Hippocampal formation (tissue), 2 donors: ENCODE measurements around the gene KCNH1.
A peak's percentile ranks its signal among the peaks of the same experiment; 100 is the strongest.

ENCODE experiments used
- DNase-seq, 2 donors: peaks; one replicate each; lab custom pipeline; 2025; lab: John Stamatoyannopoulos, UW

KCNH1 gene

DNA sequence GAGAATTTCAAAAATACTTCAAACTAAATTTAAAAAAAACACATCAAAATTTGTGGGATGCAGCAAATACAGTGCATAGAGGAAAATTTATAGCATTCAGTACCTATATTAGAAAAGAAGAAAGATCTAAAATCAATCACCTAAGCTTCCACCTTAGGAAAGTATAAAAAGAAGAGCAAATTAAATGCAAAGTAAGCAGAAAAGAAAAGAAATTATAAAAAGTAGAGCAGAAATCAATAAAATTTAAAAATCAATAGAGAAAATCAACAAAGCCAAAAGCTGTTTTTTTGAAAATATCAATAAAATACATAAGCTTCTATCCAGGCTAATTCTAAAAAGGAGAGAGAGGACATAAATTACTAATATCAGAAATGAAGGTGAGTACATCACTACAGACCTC lies 255.4 kb downstream of the KCNH1 start:
- DNase-seq = no peak

DNA sequence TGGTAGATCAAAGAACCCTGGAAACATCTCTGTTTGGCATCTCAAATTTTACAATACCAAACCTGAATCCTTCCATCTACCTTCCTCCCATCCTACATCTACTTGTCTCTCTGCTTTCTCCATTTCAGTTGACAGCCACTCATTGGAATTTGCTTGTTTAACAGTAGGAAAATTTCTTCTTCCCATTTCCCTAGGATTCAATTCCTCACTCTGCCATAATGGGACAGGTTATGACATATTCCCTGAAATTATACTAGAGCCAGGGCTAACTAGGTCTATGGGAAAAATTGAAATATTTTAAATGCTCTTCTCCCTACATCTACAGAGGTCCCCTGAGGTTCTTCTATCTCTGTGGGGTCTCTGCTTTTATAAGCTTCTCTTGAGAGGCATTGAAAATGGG lies 257.7 kb downstream of the KCNH1 start:
- DNase-seq = no peak

DNA sequence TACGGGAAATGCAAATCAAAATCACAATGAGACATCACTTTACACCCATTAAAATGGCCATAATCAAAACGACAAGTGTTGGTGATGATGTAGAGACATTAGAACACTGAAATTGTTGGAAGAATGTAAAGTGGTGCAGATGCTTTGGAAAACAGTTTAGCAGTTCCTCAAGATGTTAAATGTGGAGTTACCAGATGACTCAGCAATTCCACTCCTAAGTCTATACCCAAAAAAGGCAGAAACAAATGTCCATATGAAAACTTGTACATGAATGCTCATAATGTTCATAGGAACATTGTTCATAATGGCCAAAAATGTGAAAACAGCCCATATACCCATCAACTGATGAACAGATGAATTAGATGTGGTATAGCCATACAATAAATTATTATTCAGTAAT lies 267.4 kb downstream of the KCNH1 start:
- DNase-seq = no peak

DNA sequence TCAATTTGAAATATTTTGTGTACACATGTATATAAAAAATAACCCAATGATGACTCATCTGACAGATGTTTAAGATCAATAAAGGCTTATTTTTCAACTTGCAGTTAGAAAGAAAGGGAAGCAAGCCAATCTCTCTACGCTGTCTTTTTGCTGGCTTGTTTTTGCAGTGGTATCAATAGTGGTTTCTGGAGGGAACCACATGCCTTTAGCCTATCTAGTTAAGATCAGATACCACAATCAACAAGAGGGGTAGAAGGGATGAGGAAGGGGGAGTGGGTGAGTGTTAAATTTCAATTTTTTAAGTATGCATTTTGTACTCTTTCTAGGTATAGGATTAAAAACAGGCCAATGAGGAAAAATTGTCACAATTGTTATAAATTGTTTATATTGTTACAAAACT lies 276.2 kb downstream of the KCNH1 start:
- DNase-seq = no peak

DNA sequence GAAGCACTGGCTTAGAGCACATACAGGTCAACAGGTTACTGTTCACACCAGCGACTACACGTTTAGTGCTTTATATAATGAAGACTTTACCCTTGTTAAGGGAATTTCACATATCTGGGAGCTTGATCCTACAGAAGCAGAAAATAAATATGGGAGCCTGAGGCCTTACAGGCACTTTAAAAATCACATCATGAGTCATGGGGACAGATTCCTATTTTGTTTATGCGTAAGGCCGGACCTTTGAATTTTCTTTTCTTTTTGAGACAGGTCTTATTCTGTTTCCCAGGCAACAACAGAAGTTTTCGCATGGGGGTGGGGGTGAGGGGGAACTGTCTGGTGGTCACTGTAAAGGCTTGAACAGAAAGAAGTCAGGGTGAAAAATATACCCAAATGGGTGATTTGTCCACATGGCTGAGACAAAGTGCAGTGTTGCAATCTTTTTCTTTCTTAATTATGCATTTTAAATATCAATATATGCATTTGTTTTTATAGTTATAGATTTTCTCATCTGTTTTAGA lies 276.7 kb downstream of the KCNH1 start:
- no peak for DNase-seq

- no peak for DNase-seq
These were observed 278.5 kb downstream of the KCNH1 start for GRCh38 chr1:210855440-210855839.

GRCh38 chr1:210853276-210853675 lies 280.7 kb downstream of the KCNH1 start:
- DNase-seq = no peak

GRCh38 chr1:210850556-210850955 lies 283.4 kb downstream of the KCNH1 start:
- peak; percentile 83 to 97 for DNase-seq

DNA sequence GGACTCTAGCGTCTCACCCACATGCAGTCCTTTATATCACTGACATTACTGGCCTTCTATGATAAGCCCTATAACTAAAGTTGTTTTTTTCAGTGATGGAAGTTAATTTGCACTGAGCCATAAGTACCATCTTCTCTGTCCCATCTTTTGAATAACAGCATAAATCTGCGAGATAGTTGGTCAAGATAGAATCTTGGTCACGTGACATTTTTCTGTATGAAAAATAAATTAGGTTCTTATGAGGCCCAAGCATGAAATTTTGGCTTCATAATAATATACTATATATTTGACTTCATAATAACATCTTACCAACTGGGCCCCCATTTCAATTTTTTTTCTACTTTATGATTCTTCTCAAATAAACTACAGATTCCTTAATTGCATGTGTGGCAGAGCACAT lies 285.5 kb downstream of the KCNH1 start:
- no peak for DNase-seq

GRCh38 chr1:210841926-210842625 lies 291.9 kb downstream of the KCNH1 start:
- DNase-seq = peak in 1 of 2 donors; percentile 24

DNA sequence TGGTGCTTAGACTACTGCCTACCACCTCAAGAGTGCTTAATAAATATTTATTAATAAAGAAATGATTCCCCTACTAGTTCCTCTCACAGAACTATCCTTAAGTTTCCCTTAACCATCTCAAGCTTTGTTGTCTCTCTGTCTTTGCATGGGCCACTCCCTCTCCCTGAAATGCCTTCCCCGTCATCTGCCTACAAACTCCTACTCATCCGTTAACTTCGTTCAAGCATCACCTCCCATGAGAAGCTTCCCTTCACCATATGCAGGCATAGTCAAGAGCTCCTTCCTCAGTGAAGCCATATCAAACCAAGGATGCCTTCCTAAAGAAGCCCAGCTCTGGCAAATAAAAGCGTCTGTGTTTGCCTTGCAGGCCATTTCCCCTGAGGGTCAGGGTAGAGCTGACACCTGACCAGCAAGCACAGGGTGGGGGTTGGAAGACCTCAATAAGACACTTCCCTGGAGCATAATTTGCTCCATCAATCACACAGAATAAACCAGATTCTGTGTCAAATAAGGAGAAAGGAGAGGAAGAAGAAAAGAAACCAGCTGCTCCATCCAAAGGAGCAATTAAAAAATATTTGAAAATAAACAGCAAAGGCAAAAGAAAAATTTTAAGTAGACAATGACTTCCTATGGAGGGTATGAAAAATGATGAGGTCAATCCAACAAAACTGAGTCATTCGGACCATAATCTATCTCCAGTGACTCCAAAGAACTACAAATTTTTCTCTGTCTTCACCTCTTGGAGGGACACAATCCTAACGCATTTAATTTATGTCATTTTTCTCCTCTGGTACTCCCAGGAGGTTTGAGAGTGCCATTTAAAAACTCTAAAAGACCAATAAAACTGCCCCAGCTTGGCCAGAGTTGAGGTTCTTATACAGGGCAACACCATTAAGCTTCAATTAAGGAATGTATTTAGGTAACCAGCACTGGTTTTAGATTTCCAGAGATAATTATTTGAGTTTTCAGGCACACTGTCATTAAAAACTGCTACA lies 303.6 kb downstream of the KCNH1 start:
- DNase-seq = no peak

DNA sequence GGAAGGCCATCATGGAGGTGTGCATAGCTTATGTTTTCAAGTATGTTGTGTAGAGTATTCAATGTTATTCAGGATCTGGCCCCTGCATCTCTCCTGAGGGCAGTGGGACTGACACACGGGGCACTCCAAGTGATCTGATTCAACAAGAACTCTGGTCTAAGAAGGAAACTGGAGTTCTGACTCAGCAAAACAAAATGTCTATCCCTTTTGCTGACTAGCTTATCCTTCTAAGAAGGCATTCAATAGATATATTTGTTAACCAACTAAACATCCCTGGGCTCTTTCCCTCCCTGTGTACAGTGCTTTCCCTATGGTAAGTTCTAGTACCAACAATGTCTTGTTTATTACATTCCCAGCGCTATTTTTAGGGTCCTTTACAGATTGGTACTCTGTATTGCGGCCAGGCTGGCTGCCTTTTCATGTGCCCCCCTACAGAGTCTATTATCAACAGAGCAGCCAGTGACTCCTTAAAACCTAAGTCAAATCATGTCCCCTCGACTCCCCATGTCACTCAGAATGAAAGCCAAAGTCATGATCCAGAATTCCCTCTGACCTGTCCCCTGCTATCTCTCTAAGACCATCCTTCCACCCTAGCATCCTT lies 304.9 kb downstream of the KCNH1 start:
- DNase-seq = no peak

- no peak for DNase-seq
These were observed 306.5 kb downstream of the KCNH1 start for GRCh38 chr1:210827481-210827880.

DNA sequence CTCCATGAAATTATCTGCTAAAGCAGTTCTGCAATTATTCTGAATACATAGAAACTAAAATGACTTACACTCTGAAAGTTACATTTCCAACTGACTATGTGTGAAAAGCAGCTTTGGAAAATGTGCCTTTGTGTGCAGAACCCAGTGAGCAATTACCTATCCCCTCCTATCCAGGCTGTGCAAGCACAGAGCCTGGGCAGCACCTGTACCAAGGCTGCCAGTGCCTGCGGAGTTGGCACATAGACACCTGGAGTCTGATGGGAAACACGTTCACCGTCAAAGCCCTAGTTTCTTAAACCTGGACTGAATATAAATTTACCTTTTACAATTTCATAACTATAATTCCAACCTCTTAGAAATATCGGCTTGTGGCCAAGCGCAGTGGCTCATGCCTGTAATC lies 307.3 kb downstream of the KCNH1 start:
- no peak for DNase-seq

DNA sequence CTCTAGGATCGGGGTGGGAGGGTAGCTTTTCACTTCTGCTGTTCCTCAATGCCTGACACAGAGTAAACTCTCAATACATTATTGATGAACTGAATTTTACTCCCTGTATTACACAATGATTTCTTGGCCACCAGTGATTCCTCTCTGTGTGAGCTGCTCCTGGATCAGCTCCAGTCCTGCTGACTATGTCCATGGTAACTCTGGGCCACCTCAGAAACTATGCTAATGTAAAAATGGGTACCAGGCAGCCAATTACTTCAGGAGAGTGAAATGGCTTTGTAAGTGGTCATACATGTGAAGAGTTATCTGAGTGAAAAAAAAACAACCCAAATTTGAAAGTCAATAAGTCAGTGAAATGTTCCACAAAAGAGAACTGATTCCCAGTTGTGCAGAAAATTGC lies 311.0 kb downstream of the KCNH1 start:
- DNase-seq = peak in 1 of 2 donors; percentile 20

GRCh38 chr1:210822241-210822640 lies 311.7 kb downstream of the KCNH1 start:
- no peak for DNase-seq

DNA sequence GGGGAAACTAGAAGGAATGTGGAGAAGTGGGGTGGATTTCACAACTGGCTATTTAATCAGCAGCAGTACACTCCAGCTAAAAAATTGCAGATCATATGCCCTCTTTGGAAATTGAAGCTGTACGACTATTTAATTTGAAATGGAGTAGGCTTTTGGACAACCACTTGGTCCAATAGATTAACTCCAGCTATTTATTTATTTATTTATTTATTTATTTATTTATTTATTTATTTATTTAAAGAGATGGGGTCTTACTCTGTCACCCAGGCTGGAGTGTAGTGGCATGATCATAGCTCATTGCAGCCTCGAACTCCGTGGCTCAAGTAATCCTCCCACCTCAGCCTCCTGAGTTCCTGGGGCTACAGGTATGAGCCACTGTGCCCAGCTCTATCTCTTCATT lies 312.3 kb downstream of the KCNH1 start:
- no peak for DNase-seq

GRCh38 chr1:210819266-210819665 lies 314.7 kb downstream of the KCNH1 start:
- DNase-seq = no peak

DNA sequence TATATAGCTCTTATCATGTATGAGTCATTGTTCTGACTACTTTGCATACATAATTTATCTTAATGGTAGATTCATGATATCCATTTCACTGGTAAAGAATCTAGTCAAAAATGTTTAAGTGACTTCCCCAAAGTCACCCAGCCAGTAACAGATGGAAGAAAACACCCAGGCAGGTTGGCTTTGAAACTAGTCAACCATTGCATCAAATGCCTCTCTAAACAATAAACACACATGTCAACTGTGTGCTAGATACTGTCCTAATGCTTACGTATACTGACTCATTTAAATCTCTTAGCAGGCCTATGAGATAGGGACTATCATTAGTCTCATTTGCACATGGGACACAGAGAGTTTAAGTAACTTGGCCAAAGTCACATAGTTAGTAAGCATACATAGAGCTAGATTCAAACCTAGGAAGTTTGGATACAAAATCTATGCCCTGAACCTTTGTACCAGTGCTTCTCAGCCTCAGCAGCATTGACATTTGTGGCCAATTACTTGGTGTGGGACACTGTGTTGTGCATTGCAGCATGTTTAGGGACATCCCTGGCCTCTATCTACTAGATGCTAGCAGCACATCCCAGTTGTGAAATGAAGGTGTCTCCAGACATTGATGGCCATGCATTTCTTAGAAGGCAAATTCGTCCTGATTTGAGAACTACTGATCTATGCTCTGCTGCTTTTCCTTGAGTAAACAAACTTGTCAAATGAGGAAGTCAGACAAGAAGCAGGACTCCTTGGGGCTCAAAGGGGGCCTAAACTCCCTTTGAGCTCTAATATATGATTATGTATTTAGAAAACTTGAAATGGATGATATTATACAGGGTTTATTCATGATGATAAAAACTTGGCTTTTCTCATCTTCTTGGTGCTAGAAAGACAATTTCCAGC lies 316.3 kb downstream of the KCNH1 start:
- no peak for DNase-seq

GRCh38 chr1:210815641-210816550 lies 318.1 kb downstream of the KCNH1 start:
- DNase-seq = peak in 1 of 2 donors; percentile 21
